ENCODE measurements around the gene BBS1.

DNA sequence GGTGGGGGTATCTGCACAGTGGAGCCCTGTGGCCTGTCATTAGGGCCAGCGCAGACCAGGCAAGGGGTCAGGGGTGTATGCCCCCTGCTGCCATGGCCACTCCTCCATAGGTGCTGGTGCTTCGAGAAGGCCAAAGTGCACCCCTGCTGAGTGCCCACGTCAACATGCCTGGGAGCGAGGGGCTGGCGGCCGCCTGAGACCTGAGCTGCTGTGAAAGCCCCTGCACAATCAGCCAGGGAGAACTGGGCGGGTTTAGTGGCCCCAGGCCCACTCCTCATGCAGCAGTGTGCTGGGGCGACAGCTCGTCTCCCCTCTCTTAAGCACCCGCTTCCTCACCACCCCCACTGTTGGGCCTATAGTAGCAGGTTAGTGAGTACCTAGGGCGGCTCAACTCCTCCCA, 21.4 kb downstream of the BBS1 start:
- TF ChIP-seq, protein P1, sequence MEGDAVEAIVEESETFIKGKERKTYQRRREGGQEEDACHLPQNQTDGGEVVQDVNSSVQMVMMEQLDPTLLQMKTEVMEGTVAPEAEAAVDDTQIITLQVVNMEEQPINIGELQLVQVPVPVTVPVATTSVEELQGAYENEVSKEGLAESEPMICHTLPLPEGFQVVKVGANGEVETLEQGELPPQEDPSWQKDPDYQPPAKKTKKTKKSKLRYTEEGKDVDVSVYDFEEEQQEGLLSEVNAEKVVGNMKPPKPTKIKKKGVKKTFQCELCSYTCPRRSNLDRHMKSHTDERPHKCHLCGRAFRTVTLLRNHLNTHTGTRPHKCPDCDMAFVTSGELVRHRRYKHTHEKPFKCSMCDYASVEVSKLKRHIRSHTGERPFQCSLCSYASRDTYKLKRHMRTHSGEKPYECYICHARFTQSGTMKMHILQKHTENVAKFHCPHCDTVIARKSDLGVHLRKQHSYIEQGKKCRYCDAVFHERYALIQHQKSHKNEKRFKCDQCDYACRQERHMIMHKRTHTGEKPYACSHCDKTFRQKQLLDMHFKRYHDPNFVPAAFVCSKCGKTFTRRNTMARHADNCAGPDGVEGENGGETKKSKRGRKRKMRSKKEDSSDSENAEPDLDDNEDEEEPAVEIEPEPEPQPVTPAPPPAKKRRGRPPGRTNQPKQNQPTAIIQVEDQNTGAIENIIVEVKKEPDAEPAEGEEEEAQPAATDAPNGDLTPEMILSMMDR (IDR thresholded peaks at IDR 0.05): no peak
- TF ChIP-seq POLR2A (IDR thresholded peaks at IDR 0.05): no peak
